Activated CD4-positive, alpha-beta T cell treated with anti-CD3 and anti-CD28 coated beads, Interleukin-2, amount 50 U/mL, for 48 hours (primary cell): Measurements from ENCODE around the gene TMEM203.

Experiments
- DNase-seq, 2 experiments: peaks; one replicate each; pipeline ENCODE4 v3.0.0-alpha.2; 2020

TMEM203 gene

DNA sequence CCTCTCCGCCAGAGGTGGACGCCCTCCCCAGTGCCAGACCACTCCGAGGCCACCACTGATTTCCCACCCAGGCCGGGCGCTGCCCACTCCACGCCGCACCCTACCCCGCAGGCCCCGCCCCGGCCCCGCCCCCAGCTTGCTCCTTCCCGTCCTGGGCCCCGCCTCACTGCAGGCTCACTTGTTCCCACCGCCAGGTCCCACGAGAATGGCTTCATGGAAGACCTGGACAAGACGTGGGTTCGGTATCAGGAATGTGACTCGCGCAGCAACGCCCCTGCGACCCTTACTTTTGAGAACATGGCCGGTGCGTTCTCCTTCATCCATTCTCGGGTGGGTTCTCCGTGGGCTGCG lies 42.1 kb downstream of the TMEM203 start:
- no peak for DNase-seq

DNA sequence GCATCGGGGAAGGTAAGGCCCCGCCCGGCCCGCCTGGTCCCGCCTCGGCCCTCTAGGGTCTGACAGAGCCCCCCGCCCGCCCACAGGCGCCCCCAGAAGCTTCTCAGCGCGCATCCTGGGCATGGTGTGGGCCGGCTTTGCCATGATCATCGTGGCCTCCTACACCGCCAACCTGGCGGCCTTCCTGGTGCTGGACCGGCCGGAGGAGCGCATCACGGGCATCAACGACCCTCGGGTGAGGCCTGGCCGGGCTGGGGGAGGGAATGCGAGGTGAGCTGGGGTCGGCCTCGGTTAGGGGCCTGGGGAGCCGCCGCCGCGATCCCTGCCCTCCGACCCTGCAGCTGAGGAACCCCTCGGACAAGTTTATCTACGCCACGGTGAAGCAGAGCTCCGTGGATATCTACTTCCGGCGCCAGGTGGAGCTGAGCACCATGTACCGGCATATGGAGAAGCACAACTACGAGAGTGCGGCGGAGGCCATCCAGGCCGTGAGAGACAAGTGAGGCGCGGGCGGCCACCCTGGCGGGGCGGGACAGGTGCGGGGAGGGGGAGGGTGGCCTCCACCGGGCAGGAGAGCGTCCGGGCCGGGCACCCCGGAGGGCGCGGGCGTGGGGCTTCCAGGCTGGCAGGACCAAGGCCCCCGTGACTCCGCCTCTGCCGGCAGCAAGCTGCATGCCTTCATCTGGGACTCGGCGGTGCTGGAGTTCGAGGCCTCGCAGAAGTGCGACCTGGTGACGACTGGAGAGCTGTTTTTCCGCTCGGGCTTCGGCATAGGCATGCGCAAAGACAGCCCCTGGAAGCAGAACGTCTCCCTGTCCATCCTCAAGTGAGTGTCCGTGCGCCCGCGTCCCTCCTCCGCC lies 42.7 kb downstream of the TMEM203 start:
- no peak for DNase-seq

DNA sequence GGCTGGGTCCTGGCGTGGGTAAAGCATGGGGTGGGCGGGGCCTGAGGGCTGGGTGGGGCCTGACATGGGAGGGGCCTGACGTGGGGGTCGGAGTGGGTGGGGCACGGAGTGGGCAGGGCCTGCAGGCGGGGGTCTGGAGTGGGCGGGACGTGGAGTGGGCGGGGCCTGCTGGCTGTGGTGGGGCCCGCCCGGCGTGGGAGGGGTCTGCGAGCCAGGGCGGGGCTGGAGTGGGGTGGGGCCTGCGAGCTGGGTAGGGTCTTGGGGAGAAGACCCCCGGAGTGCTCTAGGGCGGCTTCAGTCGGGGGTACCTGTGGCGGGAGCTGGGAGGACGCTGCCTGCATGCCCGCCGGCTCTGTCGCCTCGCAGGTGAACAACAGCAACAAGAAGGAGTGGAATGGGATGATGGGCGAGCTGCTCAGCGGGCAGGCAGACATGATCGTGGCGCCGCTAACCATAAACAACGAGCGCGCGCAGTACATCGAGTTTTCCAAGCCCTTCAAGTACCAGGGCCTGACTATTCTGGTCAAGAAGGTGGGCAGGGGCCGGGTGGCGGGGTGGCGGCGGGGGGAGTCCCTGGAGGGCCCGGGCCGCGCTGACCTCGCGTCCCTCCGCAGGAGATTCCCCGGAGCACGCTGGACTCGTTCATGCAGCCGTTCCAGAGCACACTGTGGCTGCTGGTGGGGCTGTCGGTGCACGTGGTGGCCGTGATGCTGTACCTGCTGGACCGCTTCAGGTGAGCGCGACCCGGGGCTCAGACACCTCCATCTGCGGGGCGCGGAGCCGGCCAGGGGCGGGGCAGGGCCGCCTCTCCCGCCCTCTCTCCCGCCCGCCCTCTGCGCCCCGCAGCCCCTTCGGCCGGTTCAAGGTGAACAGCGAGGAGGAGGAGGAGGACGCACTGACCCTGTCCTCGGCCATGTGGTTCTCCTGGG lies 43.6 kb downstream of the TMEM203 start:
- no peak for DNase-seq

DNA sequence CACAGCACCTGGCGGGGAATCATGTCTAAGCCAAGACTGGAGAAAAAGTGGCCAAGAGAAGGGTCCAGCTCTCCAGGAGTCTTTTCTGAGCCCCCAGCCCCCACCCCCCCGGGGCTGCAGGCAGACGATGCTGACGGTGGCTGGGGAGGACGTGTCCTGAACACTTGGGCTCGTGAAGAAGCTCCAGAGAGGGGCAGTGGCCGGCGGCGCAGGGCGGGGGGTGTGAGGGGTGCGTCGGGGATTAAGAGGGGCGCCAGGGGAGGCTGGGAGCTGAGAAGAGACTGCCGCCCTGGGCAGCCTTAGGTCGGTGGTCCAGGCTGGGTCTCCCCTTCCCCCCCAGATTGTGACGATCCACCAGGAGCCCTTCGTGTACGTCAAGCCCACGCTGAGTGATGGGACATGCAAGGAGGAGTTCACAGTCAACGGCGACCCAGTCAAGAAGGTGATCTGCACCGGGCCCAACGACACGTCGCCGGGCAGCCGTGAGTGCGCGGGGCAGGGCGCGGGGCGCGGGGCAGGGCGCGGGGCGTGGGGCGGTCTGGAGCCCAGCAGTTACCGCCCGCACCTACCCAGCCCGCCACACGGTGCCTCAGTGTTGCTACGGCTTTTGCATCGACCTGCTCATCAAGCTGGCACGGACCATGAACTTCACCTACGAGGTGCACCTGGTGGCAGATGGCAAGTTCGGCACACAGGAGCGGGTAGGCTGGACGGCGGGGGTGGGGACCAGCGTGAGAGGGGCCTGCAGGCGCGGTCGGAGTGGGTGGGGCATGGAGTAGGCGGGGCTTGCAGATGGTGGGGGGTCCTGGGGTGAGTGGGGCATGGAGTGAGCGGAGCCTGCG lies 44.5 kb downstream of the TMEM203 start:
- no peak for DNase-seq

DNA sequence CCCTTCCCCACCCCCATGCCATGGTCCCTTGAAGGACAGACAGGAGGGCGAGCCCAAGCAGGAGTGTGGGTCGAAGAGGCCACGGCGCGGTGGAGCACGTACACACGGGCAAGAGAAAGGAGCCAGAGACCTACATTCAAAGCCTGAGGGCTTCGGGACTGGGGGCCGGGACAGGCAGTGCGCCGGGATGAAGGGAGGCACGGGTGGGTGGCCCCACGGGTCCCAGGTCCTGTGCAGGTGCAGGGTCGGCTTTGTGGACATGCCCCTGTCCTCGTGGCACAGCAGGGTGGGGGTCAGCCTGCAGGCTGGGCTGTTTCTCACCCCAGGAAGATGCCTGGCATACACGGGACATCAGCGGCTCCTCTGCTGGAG lies 45.4 kb downstream of the TMEM203 start:
- no peak for DNase-seq

DNA sequence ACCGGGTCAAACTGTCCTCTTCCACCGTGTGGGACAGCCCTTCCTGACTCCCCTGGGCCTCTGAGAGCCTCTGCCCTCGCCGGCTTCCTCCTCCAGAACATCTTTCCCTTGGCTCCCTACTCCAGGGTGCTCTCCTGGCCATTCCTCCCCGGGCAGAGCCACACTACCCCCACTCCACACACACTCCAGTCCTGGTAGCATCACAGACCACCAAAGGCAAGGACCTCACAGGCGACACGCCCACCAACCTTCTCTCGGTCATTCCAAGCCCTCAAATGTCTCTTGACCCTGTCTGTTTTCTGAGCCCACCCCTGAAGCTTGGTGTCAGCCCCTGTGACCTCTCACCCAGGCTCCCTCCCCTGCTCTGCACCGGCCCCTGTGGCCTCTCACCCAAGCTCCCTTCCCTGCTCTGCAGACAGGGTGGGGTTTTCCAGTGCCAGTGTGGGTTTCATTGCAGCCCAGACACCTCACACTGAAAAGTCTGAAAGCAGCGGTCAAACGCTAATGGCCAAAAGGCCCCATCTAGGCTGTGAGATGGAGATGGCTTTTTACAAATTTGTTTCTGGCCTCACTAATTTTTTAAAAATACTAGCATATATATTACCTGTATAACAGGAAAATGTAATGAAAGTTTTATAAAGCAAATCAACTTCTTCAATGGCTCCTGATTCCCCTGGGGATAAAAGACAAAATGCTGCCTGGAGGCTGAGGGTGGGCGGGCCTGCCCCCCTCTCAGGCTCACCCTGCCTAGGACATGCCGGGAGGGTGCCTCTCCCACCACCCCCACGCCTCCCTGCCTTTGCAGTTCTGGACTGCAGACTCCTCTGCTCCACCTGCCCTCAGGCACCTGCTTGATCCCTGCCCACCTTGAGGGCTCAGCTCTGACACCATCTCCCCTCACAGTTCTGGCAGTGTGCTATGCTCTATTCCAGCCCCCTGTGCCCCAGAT lies 46.1 kb downstream of the TMEM203 start:
- no peak for DNase-seq

DNA sequence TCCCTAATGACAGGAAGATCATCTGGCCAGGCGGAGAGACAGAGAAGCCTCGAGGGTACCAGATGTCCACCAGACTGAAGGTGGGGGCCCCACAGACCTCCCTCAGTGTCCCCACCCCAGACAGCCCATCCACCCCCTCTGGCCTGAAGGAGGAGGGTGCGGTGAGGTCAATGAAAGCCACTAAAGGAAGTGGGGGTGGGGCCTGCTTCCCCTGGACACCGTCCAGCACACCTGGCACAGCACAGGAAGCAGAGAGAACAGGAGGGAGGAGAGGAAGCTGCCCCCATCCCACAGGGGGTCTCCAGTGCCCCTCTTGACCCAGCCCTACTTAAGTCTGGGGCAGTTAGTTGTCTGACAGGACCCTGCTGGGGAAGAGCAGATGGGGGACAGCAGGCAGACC lies 46.8 kb downstream of the TMEM203 start:
- DNase-seq: no peak

DNA sequence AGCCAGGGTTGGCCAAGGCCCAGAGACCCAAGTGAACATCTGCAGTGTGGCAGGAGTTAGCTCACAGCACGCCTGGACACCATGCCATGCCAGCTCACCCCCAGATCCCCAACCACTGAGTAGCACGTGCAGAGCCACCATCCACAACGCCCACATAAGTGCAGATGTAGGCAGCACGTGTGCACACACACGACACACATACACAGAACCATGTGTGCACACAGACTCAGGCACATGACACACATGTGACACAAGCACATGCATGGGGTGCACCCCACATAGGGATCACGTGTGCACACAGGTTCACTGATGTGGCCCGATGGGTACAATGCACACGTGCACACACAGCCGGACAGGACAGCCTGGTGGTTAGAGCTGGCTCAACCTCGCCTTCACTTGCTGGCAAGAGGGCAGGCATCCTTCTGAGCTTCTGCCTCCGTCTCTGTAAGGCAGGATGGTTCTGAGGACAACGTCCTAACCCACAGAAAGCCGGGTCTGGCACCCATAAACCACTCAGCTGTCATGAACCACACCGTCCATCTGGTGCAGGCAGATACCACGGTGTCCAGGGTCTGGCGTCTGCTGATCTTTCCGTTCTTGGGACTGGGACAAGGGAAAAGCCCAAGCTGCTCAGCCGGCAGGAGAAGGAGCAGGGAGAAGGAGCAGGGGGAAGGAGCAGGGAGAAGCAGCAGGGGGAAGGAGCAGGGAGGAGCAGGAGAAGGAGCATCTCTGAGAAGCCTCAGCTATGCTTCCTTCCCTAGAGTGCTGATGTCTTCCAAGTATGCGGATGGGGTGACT lies 47.6 kb downstream of the TMEM203 start:
- no peak for DNase-seq

DNA sequence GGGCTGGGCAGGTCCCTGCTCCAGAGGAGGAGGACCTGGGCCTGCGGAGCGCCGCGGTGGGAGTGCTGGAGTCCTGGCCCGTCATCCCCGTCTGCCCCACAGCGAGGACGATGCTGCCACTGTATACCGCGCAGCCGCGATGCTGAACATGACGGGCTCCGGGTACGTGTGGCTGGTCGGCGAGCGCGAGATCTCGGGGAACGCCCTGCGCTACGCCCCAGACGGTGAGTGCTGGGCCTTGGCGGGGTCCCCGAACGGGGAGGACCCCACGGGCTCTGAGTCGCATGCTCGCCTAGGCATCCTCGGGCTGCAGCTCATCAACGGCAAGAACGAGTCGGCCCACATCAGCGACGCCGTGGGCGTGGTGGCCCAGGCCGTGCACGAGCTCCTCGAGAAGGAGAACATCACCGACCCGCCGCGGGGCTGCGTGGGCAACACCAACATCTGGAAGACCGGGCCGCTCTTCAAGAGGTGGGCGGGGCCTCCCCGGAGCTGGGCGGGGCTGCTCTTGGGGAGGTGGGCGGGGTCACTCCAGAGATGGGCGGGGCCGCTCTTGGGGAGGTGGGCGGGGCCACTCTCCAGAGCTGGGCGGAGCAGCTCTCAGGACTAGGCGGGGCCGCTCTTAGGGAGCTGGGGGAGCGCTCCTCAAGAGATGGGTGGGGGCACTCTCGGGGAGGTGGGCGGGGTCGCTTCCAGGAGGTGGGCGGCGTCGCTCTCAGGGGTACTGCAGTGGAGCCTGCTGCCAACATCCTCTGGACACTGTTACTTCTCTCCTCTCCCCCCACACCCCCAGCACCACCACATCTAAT lies 48.7 kb downstream of the TMEM203 start:
- peak; percentile 63 for DNase-seq
